ENCODE data around the gene AQP11.
A peak's percentile ranks its signal among the peaks of the same experiment; 100 is the strongest.

DNA sequence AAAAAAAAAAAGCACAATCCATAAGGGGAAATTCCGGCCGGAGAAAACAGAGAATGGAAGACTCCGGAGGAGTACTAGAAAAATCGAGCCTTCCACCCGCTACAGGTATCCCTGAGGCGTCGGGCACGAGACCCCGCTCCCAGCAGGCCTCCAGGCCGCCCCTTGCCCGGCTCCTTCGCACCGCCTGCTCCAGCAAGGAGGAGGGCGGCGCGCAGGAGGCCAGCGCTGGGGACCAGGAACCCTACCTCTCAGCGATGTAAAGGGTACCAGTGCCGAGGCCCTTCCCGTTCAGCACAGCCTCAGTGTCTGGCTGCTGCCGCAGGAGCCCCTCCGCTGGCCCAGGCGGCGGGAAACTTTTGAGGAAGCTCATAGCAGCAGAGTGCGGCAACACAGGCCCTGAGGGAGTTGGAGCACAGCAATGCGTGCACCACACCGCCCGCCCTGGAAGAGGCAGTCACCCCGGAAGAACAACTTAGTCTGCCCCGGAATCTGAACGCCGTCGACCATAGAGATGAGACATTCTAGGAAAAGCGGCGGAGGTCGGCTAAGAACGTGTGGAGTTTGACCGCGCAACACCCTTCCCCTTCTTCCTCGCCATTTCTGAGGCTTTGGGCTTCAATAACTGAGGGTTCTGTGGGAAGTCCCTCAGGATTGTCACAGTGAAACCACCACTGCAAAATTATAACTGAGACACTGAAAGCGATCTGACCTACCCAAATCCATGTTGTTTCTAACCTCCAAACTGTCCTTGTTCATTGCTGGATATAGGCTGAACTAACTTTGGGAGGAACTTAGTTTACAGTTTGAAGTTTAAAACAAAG, 47.8 kb downstream of the AQP11 start, which contains the start of gene CLNS1A:
- TF ChIP-seq, protein P1, sequence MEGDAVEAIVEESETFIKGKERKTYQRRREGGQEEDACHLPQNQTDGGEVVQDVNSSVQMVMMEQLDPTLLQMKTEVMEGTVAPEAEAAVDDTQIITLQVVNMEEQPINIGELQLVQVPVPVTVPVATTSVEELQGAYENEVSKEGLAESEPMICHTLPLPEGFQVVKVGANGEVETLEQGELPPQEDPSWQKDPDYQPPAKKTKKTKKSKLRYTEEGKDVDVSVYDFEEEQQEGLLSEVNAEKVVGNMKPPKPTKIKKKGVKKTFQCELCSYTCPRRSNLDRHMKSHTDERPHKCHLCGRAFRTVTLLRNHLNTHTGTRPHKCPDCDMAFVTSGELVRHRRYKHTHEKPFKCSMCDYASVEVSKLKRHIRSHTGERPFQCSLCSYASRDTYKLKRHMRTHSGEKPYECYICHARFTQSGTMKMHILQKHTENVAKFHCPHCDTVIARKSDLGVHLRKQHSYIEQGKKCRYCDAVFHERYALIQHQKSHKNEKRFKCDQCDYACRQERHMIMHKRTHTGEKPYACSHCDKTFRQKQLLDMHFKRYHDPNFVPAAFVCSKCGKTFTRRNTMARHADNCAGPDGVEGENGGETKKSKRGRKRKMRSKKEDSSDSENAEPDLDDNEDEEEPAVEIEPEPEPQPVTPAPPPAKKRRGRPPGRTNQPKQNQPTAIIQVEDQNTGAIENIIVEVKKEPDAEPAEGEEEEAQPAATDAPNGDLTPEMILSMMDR (IDR thresholded peaks at IDR 0.05) = no peak
- peak in 1 of 2 donors; percentile 13 for TF ChIP-seq POLR2A (IDR thresholded peaks at IDR 0.05)

All from lower leg skin (tissue), 3 donors.